Stimulated activated CD4-positive, alpha-beta T cell treated with anti-CD3 and anti-CD28 coated beads, Interleukin-12 subunit alpha, Interleukin-12 subunit beta, amount 100 ng/mL, for 24 hours (primary cell): ENCODE measurements around the gene JPH3.
"Not testable (repeated sequence)": the region's sequence is repeated elsewhere in the genome, so short reads cannot be mapped to it uniquely, and the experiment has no call there.

Source experiments
- DNase-seq, 2 experiments: peaks; one replicate each; pipeline ENCODE4 v3.0.0-alpha.2; 2020; ENCODE audit warnings: low read depth in 2 of 2

Gene JPH3

DNA sequence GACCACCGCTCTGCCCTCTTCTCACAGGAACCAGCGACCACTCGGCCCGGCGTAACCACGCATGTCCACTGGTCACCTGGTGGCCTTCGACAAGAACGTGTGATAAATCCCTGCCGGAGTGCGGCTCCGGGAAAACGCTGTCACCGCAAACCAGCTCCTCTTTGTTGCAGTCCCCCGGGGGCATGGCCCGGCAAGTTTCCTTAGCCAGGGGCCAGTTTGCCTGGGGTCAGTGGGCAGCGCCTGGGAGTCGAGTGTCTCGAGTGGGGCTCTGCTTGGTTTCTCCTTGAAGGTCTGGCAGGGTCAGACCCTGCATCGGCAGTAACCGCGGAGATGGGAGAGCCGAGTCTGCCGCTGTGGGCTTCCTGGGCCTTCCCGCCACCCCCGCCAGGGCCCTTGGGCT lies 52.5 kb downstream of the JPH3 start:
- no peak for DNase-seq

DNA sequence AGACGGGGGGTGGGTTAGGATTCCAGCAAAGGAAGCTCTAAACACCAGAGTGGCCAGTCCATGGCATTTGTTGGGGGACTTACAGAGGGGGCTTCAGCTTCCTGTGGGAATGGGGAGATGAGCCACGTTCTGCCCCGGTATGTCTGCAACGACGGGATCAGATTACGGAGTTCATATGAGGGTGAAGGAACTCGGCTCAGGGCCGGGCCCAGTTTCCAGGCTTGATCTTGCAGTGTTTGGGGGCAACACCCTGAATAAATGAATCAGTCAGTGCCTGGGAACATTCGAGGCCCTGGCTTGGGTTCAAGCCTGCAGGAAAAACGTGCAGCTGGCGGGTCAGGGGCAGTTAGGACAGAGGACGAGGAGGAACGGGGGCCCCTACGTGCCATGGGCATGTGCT lies 54.0 kb downstream of the JPH3 start:
- no peak for DNase-seq

DNA sequence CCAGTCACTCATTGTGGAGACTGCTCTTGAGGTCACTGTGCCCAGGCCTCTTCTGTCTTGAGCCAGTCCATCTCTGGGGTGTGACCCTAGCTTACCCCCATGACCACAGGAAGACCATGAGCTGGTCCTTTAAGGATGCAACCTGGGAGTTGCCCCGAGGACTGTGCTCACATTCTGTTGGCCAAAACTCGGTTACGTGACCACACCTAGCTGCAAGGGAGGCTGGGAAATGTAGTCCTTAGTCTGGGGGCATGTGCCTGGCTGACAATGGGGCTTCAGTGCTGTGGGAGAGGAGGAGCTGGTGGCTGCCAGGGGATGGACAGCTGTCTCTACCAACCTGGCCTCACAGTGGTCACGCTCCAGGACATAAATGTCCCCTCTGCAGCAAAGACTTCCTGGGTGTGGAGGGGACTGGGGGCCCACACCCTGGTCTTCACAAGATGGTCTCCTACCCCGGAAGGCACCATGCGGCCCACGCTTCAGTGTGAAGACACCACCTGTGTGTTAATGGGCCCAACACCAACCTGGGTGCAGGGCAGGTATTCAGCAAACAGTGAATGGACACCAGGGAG lies 55.4 kb downstream of the JPH3 start:
- no peak for DNase-seq

DNA sequence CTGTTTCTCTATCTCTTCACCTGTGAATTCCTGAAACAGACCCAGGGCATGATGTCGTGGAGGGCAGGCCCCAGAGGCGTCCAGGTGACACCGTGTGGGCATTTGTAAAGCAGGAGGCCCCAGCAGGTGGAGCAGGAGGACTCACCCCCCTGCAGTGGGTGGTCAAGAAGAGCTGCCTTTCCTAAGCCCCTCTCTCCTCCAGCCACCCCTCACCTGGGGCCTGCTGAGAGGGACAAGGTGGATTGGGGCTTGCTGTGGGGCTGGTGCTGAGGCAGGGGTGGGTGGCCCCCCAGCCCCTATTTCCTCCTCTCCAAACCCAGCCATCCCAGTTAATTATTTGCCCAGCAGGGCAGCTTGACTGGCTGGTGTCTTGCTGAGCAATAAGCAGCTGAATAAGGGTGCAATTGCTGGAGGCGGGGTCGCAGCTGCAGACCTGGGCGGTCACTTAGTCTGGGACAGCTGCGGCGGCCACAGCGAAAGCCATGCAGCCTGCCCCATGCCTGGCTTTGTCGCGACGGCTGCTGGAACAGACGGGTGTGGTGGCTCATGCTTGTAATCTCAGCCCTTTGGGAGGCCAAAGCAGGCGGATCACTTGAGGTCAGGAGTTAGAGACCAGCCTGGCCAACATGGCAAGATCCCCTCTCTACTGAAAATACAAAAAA lies 56.4 kb downstream of the JPH3 start:
- DNase-seq = no peak

DNA sequence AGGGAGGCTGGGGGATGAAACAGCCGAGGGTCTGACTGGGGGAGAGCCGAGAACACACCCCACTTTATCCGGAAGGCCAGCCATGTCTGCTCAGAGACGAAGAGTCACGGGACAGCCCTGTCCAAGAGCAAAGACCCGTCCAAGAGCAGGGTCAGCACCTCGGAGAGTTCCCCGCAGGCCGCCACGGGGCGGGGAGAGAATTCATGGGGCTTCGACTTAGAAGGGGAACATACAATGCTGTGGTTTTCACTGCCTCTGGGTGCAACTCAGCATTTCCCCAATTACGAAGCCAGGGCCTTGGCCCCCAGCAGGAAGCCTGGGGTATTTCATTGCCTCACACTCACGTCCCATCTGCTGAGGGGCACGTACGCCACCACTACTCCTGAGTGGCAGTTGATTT lies 59.3 kb downstream of the JPH3 start:
- DNase-seq = peak in 1 of 2 experiments; percentile 13

DNA sequence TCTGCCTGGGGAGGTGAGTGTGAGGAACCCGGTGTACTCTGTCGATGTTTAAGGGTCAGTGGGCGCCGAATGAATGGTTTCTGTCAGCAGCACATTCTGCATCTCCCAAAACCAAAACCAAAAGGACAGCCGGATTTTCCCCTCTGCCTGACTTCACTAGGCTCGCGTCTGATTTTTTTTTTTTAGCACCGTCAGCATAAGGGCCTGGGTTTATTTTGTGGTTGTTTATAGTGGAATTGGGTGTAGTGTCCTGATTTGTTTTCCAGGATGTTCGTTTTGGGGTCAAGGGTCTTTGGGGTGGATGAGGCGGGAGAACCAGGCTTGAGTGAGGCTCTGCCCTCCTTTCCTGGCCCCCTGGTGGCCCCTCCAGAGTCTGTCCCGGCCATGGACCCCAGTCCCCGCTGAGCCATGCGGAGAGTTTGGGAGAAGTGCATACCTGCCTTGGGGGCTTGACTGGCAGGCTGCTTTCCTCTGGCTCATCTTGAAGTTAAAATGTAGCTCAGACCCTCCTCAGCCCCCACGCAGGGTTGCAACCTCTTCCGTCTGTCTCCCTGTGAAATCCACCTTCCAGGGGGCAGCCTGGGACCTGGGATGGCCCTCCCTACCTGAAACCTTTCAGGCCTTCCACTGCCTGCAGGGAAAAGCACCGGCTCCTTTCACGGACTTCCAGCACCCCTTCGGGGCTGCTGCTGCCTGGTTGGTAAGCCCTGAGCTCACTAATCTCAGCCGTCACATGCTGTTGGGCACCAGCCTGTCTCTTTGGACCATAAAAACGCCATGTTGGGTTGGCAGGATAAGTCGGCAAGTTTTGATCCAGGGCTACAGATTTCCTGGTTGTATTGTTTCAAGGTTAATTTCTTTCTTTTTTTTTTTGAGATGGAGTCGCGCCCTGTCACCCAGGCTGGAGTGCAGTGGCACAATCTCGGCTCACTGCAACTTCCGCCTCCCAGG lies 60.2 kb downstream of the JPH3 start:
- DNase-seq = no peak

DNA sequence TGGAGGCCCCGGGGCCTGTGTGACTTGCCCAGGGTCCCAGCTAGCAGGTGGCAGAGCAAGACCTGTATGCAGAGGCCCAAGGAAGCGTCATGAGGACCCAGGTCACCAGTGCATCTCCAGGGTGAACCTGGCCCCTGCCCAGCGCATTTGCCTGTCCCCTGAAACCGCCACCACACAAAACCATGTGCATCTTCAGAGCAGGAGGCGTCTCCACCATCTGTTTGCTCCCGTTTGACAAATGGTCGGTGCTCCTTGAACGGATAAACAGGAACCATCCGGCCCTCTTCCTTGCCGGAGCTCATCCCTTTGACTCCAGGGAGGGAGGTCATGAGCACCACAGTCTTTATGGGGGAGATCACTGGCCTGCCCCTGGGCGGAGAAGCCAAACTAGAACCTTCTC lies 62.5 kb downstream of the JPH3 start:
- DNase-seq = no peak

DNA sequence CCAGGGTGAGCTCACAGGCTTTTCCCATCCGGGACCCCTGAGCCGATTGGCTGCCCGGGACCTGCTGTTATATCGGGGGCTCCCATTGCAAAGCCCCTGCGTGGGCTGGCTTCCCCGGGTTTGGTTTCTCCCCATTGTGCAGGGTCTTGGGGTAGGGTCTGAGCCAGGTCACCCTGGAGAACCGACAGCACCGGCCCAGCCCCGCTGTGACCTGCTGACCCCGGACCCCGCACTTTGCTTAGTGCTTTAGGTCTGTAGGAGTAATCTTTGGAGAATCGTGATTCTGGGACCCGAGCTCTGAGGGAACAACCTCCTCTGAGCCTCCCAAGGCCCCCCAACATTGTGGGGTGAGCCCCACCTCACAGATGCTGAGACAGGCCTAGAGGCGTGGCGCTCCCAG lies 62.9 kb downstream of the JPH3 start:
- no peak for DNase-seq

DNA sequence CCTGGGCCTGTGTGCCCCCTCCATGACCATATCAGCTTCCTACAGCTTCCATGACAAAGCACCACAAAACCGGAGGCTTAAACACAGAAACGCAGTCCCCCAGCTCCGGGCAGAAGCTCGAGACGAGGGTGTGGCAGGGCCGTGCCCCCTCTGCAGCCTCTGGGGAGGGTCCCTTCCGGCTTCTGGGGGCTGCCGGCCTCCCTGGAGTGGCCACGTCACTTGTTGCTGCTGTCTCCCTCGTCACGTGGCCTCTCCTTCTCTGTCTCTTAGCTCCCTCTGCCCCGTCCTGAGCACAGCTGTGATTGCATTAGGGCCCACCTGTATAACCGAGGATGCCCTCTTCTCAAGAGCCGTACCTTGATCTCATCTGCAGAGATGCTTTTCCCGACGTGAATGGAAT lies 64.6 kb downstream of the JPH3 start:
- DNase-seq = no peak

DNA sequence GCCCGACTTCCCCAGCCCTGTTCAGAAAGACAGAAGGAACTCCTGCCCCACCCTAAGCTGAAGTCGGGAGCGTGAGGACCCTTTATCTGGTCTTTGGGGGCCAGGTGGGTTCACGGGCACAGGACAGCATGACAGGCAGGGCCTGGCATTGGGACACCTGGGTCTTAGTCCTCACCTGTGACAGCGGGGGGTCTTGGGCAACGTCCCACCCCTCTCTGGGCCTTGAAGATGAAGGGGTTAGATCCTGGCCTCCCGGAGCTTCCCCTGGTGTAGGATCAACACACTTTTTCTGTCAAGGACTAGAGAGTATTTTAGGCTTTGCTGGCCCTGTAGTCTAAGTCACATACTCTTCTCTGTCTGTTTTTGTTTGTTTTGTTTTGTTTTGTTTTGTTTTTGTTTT lies 65.1 kb downstream of the JPH3 start:
- no peak for DNase-seq

DNA sequence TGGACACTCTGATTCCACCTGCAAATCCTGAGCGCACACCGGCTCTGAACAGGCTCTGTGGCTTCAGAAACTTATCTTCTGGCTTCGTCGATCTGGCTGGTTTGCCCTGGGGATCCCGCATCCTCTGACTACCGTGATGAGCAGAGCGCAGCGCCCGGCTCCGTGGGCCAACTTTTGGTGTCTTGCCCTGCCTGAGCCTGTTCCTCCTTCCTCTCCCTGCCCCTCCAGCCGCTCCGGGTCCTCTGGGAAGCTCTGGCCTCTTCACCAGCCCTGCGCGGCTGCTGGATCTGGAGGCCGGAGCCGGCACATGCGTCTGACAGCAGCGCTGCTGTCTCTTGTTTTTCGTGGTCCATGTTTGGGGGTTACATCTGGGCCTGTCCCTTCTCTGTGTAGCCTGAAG lies 65.6 kb downstream of the JPH3 start:
- DNase-seq = no peak

DNA sequence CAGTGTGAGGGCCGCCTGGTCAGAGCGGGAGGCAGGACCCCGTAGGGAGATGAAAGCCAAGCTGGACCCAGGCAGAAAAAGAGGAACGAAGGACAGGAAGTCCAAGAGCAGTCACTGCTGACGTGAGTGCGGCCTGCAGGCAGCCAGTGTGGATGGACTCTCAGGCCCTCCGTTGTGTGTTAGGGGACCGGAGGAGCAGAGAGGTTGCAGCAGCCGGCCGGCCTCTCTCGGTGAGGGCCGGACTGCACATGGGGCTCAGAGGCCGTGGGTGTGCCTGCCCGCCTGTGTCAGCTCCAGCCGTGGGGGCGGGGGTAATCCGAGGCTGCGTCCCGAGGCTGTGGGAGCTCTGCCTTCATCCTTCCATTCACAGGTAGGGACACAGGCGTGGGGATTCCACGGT lies 67.4 kb downstream of the JPH3 start:
- DNase-seq = no peak

DNA sequence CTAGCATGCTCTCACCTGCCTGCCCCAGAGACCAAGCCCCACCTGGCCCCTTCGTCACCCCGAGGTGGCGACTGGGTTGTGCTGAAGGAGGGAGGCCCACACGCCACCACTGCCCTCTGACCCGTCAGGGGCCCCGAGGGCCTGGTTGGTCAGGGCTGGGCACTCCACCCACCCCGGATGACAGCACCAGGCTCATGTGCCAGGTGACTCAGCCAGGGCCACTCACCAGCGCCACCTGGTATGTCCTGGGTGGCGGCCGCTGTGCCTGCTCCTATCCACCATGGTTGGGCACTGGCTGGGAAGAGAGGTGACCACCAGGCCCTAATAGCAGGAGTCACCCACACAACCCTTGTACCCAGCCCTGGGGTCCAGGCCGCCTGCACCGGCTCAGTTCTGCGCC lies 68.9 kb downstream of the JPH3 start:
- DNase-seq = no peak

DNA sequence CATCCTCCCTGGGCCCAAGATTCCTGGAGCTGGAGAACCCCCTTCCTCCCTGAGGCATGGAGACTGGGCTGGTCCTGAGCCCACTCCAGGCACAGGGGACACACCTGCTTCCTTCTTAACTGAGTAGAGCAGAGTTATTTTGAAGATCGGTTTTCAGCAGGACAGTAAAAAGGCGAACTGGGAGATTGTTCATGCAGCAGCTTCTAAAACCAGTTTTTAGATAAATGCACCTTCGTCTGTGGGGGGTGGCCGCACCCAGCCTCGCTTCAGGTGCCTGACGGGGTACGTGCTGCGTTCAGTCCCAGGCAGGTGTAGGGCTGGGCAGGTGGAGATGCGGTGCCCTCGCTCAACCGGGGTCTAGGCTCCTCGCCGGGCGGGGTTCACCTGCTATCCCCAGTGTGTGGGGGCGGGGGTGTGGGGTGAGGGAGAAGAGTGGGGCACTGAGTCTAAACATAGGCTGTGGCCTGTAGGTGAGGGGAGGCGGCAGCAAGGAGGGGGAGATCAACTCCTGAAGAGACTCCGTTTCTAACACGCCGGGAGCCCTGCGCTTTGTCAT lies 69.5 kb downstream of the JPH3 start:
- DNase-seq = no peak

DNA sequence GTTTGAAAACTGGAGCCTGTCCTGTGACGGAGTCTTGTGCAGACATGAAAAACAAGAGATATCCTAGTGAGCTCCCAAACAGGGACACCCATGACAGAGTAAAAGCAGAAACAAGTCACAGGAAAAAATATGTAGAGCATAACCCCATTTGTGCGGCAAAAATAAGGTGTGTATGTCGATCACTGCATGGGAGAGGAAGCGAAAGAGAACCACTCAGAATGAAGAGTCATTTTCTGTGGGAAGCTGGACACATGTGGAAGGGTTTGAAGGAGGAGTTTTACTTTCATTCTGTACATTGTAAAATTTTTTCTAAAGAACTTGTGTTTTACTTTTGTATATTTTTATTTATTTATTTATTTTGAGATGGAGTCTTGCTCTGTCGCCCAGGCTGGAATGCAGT lies 72.1 kb downstream of the JPH3 start:
- no peak for DNase-seq

DNA sequence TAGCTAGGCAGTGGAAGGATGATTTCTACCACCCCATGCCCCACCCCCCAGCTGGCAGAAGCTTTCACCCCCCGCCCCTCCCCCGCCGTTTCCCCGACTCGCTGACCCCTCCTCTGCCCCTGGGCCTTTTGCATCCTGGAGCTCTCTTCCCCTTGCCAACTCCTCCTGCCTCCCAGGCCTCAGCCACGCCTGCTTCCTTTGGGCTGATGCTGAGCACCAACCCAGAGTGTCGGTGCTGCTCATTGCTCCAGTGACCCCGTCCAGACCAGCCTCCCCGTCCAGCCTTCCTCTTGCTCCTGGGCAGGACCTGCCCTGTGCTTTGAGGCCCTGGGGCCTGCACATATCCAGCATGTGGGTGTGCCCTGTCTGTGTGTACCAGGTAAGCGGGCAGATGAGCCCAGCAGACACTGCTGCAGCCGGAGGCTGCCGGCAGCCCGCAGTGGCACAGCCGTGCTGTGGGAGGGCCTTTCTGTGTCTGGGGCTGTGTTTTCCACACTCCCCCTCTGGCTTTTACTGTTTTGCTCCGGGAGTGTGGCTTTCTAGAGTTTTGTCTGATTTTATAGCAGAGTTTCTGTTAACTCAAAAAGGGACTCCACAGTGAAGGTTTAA lies 72.9 kb downstream of the JPH3 start:
- no peak for DNase-seq

DNA sequence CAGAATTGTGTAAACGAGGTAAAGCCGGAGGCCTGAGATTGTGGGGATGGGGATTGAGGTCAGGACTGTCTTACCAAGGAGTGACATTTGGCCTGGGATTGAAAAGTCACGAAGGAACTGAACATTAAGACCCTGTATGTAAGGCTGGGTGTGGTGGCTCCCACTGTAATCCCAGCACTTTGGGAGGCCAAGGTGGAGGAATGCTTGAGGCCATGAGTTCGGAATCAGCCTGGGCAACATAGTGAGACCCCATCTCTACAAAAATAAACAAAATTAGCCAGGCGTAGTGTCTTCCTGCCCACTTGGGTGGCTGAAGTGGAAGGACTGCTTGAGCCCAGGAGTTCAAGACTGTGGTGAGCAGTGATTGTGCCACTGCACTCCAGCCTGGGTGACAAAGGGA lies 75.5 kb downstream of the JPH3 start:
- no peak for DNase-seq

DNA sequence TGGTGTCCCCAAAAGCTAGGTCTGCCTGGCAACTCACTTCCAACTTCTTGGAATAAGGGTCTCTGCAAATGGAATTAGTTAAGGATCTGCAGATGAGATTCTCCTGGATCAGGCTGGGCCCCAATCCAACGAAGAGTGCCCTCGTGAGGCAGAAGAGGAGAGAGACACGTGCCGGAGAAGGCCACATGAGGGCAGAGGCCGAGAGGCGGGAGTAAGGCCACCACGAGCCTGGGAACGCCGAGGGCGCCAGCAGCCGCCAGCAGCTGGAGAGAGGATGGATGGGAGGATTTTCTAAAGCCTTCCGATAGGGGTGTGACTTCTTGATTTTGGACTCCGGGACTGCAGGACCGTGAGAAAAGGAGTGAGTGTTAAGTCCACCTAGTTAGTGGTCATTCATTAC lies 76.3 kb downstream of the JPH3 start:
- DNase-seq = no peak

DNA sequence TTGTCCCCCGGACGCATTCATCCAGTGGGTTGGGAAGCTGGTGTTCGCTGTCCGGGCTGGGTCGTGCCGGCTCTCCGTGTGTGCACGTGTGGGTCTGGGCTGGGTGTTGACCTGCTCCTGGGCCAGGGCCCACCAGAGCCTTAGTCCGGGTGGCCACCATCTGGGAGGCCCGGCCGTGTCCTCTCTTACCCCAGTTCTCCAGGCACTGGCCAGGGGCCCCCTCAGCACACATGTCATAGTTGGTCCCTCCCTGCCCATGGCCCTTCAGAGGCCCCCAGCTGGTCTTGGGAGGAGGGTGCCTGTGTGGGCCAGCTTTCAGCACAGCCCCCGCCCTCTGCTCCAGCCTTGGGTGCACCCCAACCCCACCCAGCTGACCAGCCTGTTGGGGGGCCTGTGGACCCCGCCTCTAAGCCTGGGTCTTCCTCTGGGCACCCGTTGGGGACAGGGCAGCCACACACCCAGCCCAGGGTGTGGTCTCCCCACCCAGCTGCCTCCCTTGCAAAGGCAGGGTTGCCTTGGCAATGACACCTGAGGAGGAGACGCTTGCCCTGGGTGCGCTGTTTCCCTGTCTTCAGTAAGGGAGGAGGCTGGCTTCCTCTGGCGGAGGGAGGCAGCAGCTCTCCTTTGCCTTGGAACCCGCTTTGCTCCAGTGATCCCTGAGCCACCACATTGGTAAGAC lies 77.4 kb downstream of the JPH3 start:
- no peak for DNase-seq

DNA sequence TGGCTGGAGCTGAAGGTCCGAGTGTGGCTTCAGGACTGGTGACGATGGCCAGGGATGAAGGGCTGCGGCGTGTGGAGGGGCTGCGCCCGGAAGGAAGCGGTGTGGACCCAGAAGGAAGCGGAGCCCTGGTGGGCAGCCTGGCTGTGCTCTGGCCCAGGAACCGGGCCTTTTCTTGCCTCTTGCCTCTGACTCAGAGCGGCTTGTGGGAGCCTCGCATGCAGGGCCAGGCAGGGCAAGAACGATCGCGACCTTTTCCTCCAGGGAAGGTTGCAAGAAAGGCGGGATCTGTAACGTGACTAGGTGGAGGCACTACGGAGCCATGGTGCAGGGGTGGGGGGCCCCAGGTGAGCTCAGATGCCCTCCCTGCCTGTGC lies 78.0 kb downstream of the JPH3 start:
- DNase-seq = no peak

DNA sequence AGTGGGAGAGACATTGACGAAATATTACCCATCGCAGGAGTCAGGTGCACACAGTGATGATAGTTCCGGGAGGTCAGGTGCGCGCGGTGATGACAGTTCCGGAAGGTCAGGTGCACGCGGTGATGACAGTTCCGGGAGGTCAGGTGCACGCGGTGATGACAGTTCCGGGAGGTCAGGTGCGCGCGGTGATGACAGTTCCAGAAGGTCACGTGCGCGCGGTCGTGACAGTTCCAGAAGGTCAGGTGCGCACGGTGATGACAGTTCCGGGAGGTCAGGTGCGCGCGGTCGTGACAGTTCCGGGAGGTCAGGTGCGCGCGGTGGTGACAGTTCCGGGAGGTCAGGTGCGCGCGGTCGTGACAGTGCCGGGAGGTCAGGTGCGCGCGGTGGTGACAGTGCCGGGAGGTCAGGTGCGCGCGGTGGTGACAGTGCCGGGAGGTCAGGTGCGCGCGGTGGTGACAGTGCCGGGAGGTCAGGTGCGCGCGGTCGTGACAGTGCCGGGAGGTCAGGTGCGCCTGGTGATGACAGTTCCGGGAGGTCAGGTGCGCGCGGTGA lies 78.8 kb downstream of the JPH3 start:
- DNase-seq = not testable (repeated sequence)
